Activated naive CD4-positive, alpha-beta T cell treated with anti-CD3 and anti-CD28 coated beads, Interleukin-2, amount 50 U/mL, for 72 hours (primary cell): ENCODE data around the gene USP24. TPM values are rescaled to one million over a fixed set of nuclear protein-coding genes. Genes with fewer than 3 reads are reported as not detected.

Source experiments
- ATAC-seq, 2 donors: fragments of 150-1000 bp; cut with Tn5 transposase; 2 replicates each; pipeline ENCODE4 v1.10.0; 2021; ENCODE audit warnings: mild to moderate bottlenecking in 2 of 2, moderate library complexity in 2 of 2
- DNase-seq, 2 donors: peaks; one replicate each; pipeline ENCODE4 v3.0.0; 2021 to 2022; ENCODE audit warnings: low spot score in 2 of 2
- H3K27ac Mint-ChIP-seq, 2 donors: one replicate each; pipeline ENCODE4 v1.8.0; 2022; ENCODE audit warnings: mild to moderate bottlenecking in 2 of 2, mixed read lengths in 2 of 2
- H3K36me3 Mint-ChIP-seq, 2 donors: one replicate each; pipeline ENCODE4 v1.8.0; 2022; ENCODE audit warnings: mixed read lengths in 2 of 2
- H3K9me3 Mint-ChIP-seq, 2 donors: one replicate each; pipeline ENCODE4 v1.8.0; 2022; ENCODE audit warnings: mixed read lengths in 2 of 2
- total RNA-seq, 2 donors: library from RNA; stranded (reverse); gene quantifications; one replicate each; pipeline ENCODE4 v1.2.3, GENCODE V29; 2022

The USP24 gene, protein sequence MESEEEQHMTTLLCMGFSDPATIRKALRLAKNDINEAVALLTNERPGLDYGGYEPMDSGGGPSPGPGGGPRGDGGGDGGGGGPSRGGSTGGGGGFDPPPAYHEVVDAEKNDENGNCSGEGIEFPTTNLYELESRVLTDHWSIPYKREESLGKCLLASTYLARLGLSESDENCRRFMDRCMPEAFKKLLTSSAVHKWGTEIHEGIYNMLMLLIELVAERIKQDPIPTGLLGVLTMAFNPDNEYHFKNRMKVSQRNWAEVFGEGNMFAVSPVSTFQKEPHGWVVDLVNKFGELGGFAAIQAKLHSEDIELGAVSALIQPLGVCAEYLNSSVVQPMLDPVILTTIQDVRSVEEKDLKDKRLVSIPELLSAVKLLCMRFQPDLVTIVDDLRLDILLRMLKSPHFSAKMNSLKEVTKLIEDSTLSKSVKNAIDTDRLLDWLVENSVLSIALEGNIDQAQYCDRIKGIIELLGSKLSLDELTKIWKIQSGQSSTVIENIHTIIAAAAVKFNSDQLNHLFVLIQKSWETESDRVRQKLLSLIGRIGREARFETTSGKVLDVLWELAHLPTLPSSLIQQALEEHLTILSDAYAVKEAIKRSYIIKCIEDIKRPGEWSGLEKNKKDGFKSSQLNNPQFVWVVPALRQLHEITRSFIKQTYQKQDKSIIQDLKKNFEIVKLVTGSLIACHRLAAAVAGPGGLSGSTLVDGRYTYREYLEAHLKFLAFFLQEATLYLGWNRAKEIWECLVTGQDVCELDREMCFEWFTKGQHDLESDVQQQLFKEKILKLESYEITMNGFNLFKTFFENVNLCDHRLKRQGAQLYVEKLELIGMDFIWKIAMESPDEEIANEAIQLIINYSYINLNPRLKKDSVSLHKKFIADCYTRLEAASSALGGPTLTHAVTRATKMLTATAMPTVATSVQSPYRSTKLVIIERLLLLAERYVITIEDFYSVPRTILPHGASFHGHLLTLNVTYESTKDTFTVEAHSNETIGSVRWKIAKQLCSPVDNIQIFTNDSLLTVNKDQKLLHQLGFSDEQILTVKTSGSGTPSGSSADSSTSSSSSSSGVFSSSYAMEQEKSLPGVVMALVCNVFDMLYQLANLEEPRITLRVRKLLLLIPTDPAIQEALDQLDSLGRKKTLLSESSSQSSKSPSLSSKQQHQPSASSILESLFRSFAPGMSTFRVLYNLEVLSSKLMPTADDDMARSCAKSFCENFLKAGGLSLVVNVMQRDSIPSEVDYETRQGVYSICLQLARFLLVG (N-terminal part only)
- total RNA-seq, result 10 to 100 TPM; 34.0 to 48.7 TPM

DNA sequence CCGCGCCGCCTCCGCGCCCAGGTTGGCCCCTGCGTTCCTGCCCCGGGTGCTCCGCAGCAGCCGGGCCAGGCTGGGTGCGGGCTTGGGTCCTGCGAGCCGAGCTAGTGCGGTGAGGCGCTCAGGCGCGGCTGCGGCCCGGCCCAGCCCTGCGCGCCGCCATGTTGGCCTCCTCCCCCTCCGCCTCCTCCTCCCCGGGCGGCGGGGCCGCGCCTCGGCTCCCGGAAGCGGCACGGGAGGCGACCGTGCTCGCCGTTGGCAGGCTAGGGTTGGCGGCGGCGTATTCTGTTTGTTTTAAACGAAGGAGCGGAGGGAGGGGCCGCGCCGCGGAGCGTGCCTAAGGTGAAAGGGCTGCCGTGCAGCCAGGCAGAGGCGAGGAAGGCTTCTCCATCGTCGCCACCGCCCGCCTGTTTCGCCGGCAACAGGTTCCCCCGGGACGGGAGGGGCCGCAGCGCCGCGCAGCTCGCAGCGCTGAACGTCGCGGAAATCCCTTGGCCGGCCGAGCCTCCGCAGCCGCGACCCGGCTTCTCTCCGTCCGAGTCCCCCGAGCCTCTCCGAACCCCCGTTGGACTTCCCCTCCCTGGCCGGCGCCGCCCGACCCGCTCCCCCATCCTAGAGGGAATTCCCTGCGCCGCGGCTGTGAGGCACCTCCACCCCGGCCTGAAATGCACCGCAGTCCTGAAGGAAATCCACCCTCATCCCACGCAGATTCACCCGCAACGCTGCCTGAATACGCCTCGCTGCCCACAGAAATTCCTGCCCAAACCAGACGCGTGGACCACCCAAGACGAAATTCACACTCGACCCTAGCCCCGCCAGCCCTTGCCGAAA is at the start of gene USP24:
USP24 (minus strand) TSS at position 171 of the 828 bp plus-strand sequence. CDS start 251 bp downstream, outside the sequence.
- Mint-ChIP-seq H3K36me3 (peaks cover 19 to 28% of the 10 kb centered on the region in 2 donors), H3K9me3 (no peaks in the 10 kb centered on the region), H3K27ac (peak within 1 kb of the TSS; percentile 96 to 99)
- ATAC-seq (peak; percentile 83 to 91), DNase-seq (peak; percentile 75 to 83)

DNA sequence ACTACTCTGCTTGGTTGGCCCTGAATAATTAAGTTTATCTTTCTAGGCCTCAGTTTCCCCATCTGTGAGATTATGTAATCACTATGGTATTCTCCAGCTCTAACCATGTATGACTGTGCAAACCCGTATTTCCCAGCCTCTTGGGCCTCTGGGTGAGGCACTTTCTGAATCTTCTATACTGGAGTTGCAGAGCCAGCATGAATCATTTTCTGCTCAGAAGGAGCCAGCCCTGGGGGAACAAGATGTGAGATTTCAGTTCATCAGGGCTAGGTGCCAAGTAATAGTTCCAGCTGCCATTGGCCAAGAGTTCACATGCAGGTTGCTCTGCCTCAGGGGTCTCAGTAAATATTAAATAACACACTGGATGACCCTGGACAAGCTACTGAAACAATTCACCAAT is 47.7 kb upstream of the USP24 start:
- Mint-ChIP-seq H3K27ac (no peak overlapping the region), H3K36me3 (no peaks in the 10 kb centered on the region), H3K9me3 (no peaks in the 10 kb centered on the region)
- ATAC-seq (no peak), DNase-seq (no peak)

DNA sequence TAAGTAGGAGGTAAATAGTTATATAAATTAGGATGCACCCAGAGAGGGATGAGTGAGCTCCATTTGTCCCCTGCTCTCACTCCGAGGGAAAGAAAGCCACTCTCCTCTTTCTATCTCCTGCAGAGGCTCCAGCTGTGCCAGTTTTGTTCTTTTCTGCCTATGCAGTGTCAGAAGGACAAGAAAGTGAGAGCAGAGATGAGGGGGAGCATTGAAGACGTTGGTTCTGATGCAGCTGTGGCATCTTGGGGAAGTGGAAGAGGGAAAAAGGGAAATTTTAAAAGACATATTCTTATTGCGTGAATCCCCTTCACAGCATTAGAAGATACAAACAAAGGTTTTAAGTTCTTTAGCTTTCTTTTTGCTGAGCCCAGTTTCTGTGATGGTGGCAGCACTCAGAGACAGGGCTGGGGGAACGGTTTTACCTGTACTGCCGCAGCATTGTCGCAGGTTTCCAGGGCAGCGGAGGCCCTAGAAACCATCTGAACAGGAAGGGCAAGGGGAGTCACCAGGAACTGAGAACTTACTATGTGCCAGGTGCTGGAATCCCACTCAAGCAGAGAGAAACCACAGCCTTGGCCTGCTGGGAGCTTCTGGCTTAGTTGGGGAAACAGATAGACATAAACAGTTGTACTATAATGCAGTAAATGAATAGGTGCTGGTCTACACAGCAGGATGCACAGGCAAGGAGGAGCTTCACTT is 44.9 kb upstream of the USP24 start:
- no peak overlapping the region for H3K27ac Mint-ChIP-seq
- ATAC-seq, result no peak
- no peaks in the 10 kb centered on the region for H3K9me3 Mint-ChIP-seq

DNA sequence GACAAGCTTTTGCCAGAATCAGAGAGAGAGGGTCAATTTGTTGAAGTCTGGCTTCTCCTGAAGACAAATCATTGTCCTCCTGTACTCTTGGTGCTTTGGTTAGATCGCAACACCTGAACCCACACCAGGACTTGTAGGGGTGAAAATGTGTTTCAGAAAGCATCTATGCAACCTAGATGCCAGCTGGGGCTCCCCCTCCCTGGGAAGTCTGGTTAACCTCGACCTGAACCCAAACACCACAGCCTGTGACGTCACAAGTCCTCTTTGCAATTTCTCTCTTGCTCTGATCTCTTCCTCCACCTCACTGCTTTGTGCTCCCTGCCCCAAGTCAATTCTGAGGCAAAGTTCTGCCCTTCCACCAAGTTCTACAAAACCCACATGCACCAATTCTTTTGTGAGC is 42.8 kb upstream of the USP24 start:
- no peaks in the 10 kb centered on the region for H3K9me3 Mint-ChIP-seq
- H3K27ac Mint-ChIP-seq, result peak overlapping the region in 1 of 2 donors; percentile 31
- no peaks in the 10 kb centered on the region for H3K36me3 Mint-ChIP-seq
- ATAC-seq (peak; percentile 90), DNase-seq (peak; percentile 48 to 56)

More for the DNA sequence above, 44.9 kb upstream of the USP24 start:
- no peak for DNase-seq
- no peaks in the 10 kb centered on the region for H3K36me3 Mint-ChIP-seq

DNA sequence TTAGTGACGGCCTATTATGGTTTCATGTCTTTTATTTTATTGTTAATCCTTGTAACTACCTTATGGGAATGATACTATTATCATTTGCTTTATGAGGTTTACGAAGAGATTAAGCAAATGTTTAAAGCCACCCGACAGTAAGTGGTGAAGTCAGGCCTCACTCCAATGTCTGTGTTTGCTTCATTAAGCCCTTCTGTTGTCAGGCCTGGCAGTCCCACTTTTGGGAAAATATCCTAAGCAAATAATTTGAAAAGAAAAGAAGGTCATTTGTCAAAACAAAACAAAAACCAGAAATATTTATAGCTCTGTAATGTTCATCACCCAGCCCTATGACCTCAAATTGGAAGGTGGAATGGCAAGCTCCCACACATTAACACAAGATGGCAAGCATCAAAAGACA is 40.7 kb upstream of the USP24 start:
- Mint-ChIP-seq H3K36me3 (no peaks in the 10 kb centered on the region), H3K27ac (no peak overlapping the region), H3K9me3 (no peaks in the 10 kb centered on the region)
- no peak for ATAC-seq
- DNase-seq, result no peak

DNA sequence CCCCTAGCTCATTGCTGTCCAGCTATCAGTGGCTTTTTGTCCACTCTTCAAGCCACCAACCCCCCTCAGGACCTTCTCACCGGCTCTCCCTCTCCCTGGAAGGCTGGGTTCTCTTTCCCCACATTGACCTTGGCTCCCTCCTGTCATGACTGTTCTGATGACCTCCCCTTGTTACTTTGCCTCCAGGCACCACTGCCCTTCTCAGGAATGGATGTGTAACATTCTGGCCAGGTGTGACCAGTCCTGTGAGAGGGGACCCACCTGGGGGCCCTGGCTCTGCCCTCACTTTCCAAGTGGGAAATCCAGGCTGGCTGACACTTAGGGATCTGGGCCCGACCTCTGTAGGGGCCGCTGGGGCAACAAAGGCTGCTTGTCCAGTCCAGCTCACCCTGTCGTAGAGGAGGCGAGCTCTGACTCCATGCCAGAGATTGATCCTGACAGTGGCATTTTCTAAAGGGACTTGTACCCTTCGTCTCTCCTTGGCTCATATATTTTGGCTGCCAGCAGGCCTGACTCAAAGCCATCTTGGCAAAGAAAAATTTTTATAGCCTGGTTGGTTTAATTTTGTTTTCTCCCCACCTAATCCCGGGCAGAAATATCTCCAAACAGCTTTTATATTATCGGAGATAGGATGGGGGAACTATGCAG is 37.9 kb upstream of the USP24 start:
- DNase-seq, result no peak
- Mint-ChIP-seq H3K36me3 (no peaks in the 10 kb centered on the region), H3K27ac (peak overlapping the region in 1 of 2 donors; percentile 46), H3K9me3 (peaks cover 0 to 13% of the 10 kb centered on the region in 2 donors)
- ATAC-seq, result no peak

DNA sequence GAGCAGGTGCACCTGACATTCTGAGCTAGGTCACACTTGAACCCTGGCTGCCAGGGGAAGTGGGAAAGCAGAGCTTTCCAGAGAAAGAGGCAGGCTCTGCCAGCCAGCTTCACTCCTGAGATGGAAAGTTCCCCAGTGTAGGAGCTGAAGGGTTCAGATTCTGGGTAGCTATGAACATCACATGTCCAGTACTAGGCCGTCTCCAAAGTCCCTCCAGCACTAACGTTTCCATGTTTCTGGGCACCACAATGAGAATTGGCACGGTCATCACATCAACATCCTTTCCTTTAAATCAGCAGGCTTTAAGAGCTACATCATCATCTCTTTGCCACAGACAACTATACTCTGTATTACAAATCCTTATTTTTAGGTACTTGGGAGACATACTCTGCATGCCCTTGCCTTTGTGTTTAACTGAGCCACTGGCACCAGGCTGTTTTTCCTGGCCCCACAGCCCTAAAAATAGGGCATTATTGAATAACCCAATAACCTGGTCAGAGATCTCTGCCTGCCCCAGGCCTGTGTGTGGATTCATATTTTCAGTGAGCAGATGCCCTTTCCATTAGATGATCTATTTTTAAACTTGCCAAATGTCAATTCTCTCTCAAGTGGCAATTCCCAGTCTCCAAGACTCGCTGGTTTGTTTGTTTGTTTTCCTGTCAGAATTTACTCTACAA is 35.4 kb upstream of the USP24 start:
- ATAC-seq (no peak), DNase-seq (no peak)
- no peak overlapping the region for H3K27ac Mint-ChIP-seq
- peaks cover 0 to 13% of the 10 kb centered on the region in 2 donors for H3K9me3 Mint-ChIP-seq
- H3K36me3 Mint-ChIP-seq, result no peaks in the 10 kb centered on the region

DNA sequence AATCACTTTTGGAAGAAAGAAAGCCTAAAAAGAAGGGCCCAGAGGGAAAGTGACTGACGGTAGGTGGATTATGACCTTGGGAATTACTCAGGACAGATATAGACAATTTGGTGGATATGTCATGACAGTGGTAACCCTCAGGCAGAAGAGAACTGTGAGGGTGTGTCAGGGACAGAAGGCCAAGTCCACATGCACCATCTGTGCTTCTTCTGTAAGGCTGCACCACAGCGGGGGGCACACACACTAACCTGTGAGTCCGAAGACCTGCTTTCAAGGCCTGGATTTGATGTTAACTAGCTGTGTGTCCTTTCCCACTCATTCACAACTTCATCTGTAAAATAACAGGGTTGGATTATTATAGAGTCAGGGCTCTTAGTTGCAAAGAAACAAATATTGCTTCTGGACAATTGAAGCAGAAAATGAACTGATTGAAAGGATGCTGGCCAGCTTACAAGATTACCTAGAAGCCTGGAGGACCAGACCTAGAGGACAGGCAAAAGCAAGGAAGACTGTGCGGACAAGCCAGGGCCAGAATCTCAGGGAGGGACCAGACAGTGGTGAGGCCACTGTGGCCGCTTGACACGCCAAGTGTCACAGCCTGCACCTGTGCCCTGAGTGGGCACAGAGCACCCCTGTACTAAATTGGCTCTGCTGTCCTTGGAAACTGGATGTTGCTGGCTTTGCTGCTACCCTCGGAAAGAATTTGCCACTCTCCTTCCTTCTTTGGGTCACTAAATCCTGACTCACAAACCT is 34.7 kb upstream of the USP24 start:
- H3K36me3 Mint-ChIP-seq, result no peaks in the 10 kb centered on the region
- DNase-seq, result no peak
- H3K9me3 Mint-ChIP-seq, result peaks cover 0 to 13% of the 10 kb centered on the region in 2 donors
- no peak overlapping the region for H3K27ac Mint-ChIP-seq
- ATAC-seq, result no peak

DNA sequence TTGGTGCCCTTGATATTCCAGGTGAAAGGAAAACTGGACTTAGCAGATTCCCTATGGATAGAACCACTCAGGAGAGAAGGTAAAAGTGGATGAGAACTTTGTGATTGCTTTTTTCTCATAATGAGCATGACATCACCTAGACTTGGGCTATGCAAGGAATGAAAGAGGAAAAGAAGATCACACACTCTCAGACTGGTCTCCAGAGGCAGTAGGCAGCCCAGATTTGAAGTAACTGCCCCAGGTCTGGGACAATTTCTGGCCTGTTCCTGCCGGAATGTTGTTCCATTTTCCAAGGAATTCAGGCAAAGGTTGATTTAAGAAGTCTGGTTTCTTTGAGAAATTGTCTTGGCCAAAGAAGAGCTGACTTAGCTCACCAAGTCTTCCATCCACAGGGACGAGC is 31.7 kb upstream of the USP24 start:
- ATAC-seq, result no peak
- H3K36me3 Mint-ChIP-seq, result no peaks in the 10 kb centered on the region
- H3K27ac Mint-ChIP-seq, result no peak overlapping the region
- peaks cover 0 to 13% of the 10 kb centered on the region in 2 donors for H3K9me3 Mint-ChIP-seq
- DNase-seq, result no peak

DNA sequence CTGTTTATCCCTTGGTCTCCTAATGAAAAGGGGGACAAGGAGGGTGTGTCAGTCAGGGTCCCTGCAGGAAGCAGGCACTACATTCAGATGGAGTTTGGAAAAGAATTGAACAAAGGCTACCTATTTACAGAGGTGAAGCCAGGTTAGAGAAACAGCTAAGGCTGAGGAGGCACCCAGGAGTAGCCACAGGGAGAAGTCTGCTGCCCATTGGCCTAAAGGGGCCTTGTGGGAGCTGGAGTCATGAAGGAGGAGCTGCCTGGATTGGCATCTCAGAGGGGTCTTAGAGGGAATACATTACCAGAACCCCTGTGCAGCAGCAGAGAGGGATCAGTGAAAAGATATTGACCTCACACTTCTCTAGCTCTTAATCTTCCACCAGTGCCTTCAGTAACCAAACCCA is 31.2 kb upstream of the USP24 start:
- ATAC-seq (no peak), DNase-seq (no peak)
- Mint-ChIP-seq H3K27ac (no peak overlapping the region), H3K9me3 (peaks cover 0 to 13% of the 10 kb centered on the region in 2 donors), H3K36me3 (no peaks in the 10 kb centered on the region)

DNA sequence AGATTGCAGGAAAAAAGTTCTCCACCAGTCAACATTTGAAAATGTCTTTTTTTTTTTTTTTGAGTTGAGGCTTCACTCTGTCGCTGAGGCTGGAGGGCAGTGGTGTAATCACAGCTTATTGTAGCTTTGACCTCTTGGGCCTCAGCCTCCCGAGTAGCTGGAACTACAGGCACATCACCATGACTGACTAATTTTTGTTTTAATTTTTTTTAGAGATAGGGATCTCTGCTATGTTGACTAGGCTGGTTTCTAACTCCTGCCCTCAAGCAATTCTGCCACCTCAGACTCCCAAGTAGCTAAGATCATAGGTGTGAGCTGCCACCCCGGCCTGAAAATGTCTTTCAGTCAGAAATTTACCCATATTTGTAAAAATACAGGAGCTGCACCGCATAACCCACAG is 30.6 kb upstream of the USP24 start:
- ATAC-seq (no peak), DNase-seq (no peak)
- Mint-ChIP-seq H3K27ac (no peak overlapping the region), H3K9me3 (peaks cover 0 to 13% of the 10 kb centered on the region in 2 donors), H3K36me3 (no peaks in the 10 kb centered on the region)

DNA sequence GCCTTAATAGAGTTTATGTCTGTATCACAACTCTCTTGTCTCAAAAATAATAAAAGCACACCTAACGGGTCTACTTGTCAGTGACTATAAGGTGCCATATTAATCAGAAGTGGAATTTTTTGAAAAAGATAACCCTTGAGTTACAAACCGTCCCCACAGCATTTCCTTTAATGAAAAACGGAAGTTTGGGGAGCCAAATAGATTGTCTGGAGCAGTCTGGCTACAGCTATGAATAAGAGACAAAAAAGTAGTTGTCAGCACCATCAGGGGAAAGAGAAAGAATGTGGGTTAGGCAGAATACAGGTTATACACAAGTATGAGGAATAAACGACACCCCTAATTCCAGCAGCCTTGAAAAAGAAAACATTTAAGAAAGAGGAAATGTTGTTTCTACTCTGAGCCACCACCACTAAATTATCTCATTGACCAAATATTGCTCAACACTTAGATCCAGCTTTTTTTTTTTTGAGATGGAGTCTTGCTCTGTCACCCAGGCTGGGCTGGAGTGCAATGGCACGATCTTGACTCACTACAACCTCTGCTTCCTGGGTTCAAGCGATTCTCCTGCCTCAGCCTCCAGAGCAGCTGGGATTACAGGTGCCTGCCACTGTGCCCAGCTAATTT is 29.4 kb upstream of the USP24 start:
- DNase-seq (no peak), ATAC-seq (no peak)
- no peak overlapping the region for H3K27ac Mint-ChIP-seq
- H3K36me3 Mint-ChIP-seq, result no peaks in the 10 kb centered on the region
- peaks cover 0 to 13% of the 10 kb centered on the region in 2 donors for H3K9me3 Mint-ChIP-seq

DNA sequence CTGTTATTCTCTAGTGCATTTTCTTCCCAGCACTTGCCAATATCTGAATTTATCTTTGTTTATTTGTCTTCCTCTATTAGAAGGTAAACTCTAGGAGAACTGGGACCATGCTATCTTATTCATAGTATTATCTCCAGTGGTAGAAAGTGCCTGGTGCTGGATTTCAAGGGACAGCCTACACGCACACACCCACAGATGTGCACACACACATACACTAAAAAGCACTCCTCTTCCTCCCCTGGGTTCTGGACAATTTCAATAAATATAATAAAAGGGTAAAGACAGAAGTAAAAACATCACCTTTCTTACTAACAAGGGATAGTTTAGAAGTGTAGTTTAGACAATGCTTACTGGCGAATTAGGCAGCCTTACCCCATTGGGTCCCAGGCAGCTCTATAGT is 28.5 kb upstream of the USP24 start:
- Mint-ChIP-seq H3K36me3 (no peaks in the 10 kb centered on the region), H3K27ac (no peak overlapping the region), H3K9me3 (peaks cover 0 to 6% of the 10 kb centered on the region in 2 donors)
- ATAC-seq, result no peak
- DNase-seq, result no peak

DNA sequence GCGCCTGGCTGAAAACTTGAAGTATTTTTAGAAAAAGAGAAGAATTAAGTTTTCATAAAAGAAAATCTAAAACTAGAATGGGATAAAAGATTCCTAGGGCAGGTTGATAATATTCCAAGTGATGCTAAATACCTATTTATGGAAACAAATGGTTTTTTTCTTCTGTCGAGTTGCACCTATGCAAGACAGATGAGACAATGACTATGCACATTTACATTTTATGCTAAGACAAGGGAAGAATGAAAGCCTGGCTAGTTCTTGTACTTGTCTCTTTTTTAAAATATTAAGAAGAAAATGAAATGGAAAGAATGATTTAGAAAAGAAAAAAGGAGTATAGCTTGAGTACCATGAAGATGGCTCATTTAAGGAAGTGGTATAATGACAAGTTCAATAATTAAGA is 24.4 kb upstream of the USP24 start:
- ATAC-seq (no peak), DNase-seq (no peak)
- no peaks in the 10 kb centered on the region for H3K9me3 Mint-ChIP-seq
- H3K27ac Mint-ChIP-seq, result no peak overlapping the region
- H3K36me3 Mint-ChIP-seq, result no peaks in the 10 kb centered on the region
